AG20443 (cell line): ENCODE data around the gene DPP6.

ENCODE experiments used
- DNase-seq: peaks from one replicate; pipeline ENCODE4 v3.0.0; 2012; ENCODE audit warnings: low spot score, mixed read lengths

The DPP6 gene

GRCh38 chr7:154338701-154339506 is 286.7 kb downstream of the DPP6 start:
- no peak for DNase-seq

GRCh38 chr7:154342971-154343633 is 290.9 kb downstream of the DPP6 start:
- no peak for DNase-seq

DNA sequence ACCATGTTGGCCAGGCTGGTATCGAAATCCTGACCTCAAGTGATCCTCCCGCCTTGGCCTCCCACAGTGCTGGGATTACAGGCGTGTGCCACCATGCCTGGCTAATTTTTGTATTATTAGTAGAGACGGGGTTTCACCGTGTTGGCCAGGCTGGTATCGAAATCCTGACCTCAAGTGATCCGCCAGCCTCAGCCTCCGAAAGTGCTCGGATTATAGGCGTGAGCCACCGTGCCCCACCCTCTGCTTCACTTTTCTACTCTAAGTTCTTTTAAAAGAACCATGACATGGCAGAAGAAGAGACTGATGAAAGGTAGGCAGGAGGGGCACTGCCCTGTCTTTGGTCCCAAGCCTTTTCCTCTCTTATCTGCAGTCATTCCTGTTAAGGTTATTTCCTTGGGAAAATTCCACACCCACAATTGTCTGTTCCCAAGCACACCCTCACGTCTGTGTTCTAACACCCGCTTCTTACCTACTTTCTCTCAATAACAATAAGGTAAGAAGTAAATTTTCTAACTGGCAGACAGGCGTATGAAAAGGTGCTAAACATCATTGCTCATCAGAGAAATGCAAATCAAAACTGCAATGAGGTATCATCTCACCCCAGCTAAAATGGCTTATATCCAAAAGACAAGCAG is 291.7 kb downstream of the DPP6 start:
- DNase-seq = no peak

DNA sequence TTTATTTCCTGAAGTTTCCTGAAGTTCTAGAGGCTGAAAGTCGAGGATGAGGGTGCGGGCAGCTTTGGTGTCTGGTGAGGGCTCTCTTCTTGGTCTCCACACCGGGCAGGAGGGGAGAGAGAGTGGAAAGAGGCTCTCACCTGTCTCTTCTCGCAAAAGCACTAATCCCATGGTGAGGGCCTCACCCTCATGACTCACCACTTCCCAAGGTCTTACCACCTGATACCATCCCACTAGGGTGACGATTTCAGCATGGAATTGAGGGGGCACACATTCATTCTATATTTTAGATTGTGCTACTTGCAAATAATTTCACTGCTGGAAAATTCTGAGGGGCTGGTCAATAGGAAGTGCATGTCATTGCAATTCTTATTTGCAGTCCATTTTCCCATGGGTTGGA is 292.9 kb downstream of the DPP6 start:
- no peak for DNase-seq

DNA sequence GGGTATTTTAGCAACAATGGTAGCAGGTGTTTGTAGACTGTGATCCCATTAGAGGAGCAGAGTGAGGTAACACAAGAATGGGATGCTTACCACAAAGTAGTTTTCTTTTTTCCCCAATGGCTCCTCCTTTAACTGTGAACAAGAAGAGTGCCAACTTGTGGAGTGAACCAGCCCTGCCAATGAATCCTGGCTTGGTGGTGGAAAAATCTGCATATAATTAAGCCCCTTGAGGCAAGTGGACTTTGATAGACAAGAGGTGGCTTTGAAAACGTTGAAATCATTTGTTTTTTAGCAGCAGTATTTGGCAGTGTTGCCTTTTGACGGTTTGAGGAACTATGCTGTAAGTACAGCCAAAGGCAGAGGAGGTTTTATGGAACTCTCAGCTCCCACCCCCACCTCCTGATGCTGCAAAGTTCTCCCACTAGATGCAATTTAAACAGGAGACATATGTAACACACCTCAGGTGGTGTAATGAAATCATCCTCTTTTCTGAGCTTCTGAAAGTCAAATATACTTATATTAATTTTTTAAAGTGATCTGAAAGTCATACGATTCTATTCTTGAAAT is 295.6 kb downstream of the DPP6 start:
- no peak for DNase-seq

- DNase-seq = no peak
Observed at GRCh38 chr7:154350892-154351291, 298.7 kb downstream of the DPP6 start.

- DNase-seq = no peak
Observed at GRCh38 chr7:154353355-154353767, 301.2 kb downstream of the DPP6 start.

DNA sequence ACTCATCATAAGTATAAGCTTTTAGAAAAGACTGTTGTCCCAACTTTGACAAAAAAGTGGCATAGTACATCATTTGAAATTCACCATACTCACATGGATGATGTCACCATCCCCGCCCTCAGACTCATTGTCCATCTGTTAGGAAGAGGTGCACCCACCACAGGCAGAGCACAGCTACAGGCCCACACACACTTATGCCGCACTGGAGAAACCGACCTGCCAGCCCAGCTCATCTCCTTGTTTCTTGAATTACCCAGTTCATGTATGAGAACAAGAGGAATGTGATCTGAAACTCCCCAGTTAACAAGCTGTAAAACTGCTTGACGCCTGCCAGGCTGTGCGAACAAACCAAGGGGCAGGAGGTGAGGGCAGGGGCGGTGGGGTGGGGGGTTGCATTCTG is 312.0 kb downstream of the DPP6 start:
- no peak for DNase-seq

- DNase-seq = no peak
Observed at GRCh38 chr7:154371424-154371823, 319.2 kb downstream of the DPP6 start.

GRCh38 chr7:154372011-154372601 is 319.9 kb downstream of the DPP6 start:
- DNase-seq = no peak

- DNase-seq = no peak
Observed at GRCh38 chr7:154373956-154374355, 321.8 kb downstream of the DPP6 start.

- DNase-seq = no peak
Observed at GRCh38 chr7:154375956-154376355, 323.8 kb downstream of the DPP6 start.

GRCh38 chr7:154380771-154381170 is 328.6 kb downstream of the DPP6 start:
- DNase-seq = no peak

- DNase-seq = no peak
Observed at GRCh38 chr7:154383045-154383444, 330.8 kb downstream of the DPP6 start.

DNA sequence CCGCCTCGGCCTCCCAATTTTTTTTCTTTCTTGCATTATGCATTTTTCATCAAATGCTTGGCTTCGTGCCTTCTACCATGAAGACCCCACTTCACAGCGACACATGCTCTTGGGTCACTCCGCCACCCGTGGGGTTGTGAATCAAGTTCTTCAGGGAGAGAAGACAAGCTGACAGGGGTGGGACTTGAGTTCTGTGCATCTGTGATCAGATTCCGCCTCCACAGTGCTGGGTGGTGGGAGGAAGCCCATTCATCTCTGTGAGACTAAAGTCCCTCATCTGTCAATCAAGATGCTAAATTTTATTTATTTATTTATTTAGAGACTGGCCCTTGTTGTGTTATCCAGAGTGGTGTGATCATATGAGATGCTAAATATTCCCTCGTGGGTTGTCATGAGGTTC is 333.0 kb downstream of the DPP6 start:
- no peak for DNase-seq

DNA sequence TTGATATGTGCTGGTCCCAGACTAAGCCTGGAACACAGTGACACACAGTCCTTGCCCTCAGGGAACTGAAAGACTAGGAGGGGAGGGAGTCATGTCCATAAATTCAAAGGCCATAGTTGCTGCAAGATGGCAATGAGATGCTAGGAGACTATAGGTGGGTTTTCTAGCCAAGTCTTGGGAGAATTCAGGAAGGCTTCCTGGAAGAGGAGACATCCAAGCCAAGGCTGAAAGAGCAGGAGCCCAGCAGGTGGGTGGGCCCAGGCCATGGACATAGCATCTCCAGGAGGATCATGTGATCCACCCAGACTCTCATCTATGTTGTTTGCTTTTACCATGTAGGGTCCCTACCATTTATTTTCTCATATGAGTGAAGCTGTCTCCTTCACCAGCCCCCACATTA is 335.1 kb downstream of the DPP6 start:
- DNase-seq = no peak

DNA sequence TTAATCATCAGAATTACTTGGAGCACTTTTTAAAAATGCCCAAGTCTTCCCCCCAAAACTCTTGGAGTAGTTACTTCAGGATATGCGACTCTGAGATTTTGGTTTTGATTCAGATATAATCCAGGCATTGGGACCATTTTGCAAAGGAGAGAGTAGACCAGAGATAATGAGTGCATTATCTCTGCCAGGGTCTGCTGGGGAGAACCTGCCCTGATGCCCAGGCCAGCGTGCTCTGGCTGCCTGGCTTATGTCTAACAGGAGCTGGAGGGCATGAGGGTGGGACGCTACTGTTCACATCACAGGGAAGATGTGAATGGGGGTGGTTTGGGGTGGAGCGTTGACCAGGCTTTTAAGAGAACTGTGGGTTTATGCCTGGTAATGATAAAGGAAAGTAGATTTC is 336.2 kb downstream of the DPP6 start:
- no peak for DNase-seq

DNA sequence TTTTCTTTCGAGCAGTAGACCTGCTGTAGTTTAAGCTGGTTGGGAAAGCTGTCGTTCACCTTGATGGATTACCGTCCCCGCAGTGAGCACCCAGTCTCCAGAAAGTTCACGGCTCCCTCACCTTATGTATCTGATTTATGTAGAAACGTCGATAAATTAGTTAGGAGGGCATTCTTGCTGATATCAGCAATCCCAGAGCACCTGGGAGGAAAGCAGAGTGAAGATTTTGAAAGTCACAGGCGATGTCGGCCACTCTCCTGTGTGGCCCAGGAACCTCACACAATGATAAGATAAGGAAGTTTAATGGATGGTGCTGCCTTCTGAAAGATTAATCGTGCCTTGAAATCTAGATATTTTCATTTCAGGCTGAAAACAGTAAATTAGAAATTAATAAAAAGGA is 336.8 kb downstream of the DPP6 start:
- DNase-seq = no peak

- DNase-seq = no peak
Observed at GRCh38 chr7:154390961-154391360, 338.8 kb downstream of the DPP6 start.

GRCh38 chr7:154394804-154395203 is 342.6 kb downstream of the DPP6 start:
- DNase-seq = no peak

DNA sequence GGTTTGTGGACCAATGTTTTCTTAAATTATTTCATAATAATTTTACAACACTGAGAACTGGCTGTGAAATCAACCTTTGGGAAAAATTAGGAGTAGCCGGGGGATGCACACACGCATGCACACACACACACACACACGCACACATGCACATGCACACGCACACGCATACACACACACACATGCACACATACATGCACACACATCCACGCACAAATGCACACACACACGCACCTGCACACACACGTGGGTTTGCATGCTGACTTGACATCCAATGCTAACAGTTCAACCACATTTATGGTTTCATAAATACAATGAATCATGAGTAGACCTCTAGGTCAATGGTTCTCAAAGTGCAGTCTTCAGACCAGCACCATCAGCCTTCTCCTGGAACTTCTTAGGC is 354.1 kb downstream of the DPP6 start:
- DNase-seq = no peak

- no peak for DNase-seq
Observed at GRCh38 chr7:154409703-154410311, 357.6 kb downstream of the DPP6 start.
